GM10248 (cell line): Measurements from ENCODE around the gene SCN4A.
"Not testable (repeated sequence)": the region's sequence is repeated elsewhere in the genome, so short reads cannot be mapped to it uniquely, and the experiment has no call there.

ENCODE experiments used
- CTCF ChIA-PET: fragments of 300-600 bp; sonication (Branson Sonifier 250); formaldehyde crosslinking; extraction: SDS; loops from one replicate; lab custom pipeline; 2021; ENCODE audit warnings: antibody characterized with exemption; lab: Yijun Ruan, JAX
- POLR2A ChIA-PET: fragments of 350-650 bp; sonication (Branson Sonifier 250); formaldehyde crosslinking; extraction: SDS; loops from one replicate; lab custom pipeline; 2020; ENCODE audit warnings: antibody characterized with exemption; lab: Yijun Ruan, JAX
- DNase-seq: peaks from one replicate; pipeline ENCODE4 v3.0.0; 2012; ENCODE audit errors: extremely low spot score
- TF ChIP-seq, protein P1 (sequence below): IDR thresholded peaks from 2 replicates; pipeline ENCODE4 v1.5.1; 2012; ENCODE audit warnings: mild to moderate bottlenecking, low read depth; ENCODE audit errors: extremely low read depth, missing control alignments, control extremely low read depth

SCN4A gene

DNA sequence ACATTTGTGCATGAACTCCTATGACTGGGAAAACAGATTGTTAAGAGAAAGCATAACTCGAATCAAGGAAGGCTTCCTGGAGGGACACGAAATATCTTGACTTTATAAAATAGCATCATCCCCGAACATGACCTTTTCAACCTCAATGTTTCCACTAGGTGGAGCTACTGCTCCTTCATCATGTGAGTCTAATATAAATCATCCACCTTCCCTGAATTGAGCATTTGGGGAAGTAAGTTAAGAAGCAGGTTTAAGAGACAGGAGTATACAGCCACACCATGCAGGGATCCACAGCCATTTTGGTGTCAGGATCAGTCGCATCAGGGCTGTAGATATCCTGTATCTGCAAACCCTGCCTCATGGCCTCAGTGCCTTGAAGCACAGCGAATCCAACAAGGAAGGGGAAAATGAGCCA lies 68.9 kb downstream of the SCN4A start:
- POLR2A ChIA-PET, result not testable (repeated sequence)

GRCh38 chr17:63901971-63902370 lies 70.7 kb downstream of the SCN4A start:
- CTCF ChIA-PET, result interaction anchor here (0.7 to 6.8 kb wide), 9 partner anchors 8 to 516 kb away, joined by 3 to 51 read pairs (median 4); partner anchors contain the start of genes CSHL1 and GH1
- DNase-seq, POLR2A ChIA-PET: not testable (repeated sequence)

More for the DNA sequence above, 68.9 kb downstream of the SCN4A start:
- CTCF ChIA-PET, result interaction anchor here (0.8 to 6.8 kb wide), 14 partner anchors 9 to 227 kb away, joined by 3 to 51 read pairs (median 7); partner anchors contain the start of gene GH1
- DNase-seq, result not testable (repeated sequence)
- TF ChIP-seq, protein P1, sequence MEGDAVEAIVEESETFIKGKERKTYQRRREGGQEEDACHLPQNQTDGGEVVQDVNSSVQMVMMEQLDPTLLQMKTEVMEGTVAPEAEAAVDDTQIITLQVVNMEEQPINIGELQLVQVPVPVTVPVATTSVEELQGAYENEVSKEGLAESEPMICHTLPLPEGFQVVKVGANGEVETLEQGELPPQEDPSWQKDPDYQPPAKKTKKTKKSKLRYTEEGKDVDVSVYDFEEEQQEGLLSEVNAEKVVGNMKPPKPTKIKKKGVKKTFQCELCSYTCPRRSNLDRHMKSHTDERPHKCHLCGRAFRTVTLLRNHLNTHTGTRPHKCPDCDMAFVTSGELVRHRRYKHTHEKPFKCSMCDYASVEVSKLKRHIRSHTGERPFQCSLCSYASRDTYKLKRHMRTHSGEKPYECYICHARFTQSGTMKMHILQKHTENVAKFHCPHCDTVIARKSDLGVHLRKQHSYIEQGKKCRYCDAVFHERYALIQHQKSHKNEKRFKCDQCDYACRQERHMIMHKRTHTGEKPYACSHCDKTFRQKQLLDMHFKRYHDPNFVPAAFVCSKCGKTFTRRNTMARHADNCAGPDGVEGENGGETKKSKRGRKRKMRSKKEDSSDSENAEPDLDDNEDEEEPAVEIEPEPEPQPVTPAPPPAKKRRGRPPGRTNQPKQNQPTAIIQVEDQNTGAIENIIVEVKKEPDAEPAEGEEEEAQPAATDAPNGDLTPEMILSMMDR, result peak; percentile 7

GRCh38 chr17:63898899-63899798 lies 73.6 kb downstream of the SCN4A start:
- POLR2A ChIA-PET, DNase-seq: not testable (repeated sequence)
- CTCF ChIA-PET, result interaction anchor here (1.1 to 2.5 kb wide), 6 partner anchors 10 to 47 kb away, joined by 4 to 10 read pairs (median 6); no protein-coding TSS in a partner anchor

DNA sequence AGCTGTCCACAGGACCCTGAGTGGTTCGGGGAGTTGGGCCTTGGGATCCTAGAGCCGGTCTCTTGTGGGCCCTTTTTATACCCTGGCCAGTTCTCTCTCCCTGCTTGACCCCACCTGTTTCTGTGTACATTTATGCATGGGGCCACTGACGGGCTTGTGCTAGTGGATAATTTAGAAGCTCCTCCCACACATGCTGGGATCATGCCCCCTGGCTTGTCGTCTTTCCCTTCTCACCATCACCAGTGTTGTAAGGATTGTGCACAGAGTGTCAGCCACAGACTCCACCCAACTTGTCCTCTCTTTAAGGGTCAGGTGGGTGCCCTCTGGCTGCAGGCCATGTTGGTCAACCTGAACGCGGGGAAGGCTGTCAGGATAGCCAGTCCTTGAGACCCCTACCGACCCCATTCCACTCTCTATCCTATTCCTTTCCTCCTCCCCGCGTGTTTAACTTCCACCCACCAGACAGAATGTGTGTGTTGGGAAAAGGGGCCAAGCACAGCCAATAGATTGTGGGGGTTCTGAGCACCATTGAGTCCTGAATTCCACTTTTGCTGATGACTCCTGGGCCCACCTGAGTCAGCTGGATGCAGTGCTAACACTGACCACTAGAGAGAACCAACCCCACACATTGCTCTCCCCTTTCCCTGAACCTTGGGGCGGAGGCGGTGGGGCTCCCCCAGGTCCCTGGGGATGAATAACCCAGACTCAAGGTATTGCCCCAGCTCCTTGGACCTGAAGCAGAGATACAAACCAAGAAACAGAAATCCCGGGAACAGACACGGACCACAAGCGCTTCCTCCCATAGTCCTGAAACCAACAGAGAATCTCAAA lies 76.0 kb downstream of the SCN4A start, which contains the start of gene CSH1:
Gene CSH1, minus strand, starts transcription at position 51 of the 831 bp plus-strand sequence. CDS start 63 bp downstream, outside the sequence.
- POLR2A ChIA-PET, result not testable (repeated sequence)
- CTCF ChIA-PET, result interaction anchor here (0.7 to 2.5 kb wide), 2 partner anchors 16 to 50 kb away, joined by 6 to 10 read pairs; no protein-coding TSS in a partner anchor

DNA sequence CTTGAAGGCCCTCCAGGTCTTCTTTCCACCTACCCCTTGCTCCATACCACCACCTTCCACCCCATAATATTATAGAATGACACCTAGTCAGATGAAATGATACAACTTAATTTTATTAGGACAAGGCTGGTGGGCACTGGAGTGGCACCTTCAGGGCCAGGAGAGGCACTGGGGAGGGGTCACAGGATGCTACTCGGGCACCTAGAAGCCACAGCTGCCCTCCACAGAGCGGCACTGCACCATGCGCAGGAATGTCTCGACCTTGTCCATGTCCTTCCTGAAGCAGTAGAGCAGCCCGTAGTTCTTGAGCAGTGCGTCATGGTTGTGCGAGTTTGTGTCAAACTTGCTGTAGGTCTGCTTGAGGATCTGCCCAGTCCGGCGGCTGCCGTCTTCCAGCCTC lies 77.9 kb downstream of the SCN4A start:
- POLR2A ChIA-PET, CTCF ChIA-PET, DNase-seq: not testable (repeated sequence)

More for the DNA sequence above, 76.0 kb downstream of the SCN4A start, which contains the start of gene CSH1:
- not testable (repeated sequence) for DNase-seq

GRCh38 chr17:63894021-63894420 lies 78.7 kb downstream of the SCN4A start:
- DNase-seq, POLR2A ChIA-PET: not testable (repeated sequence)
- CTCF ChIA-PET, result interaction anchor here (1.0 kb wide), 1 partner anchor 12 kb away, joined by 3 read pairs; the partner anchor contains the start of gene GH2

DNA sequence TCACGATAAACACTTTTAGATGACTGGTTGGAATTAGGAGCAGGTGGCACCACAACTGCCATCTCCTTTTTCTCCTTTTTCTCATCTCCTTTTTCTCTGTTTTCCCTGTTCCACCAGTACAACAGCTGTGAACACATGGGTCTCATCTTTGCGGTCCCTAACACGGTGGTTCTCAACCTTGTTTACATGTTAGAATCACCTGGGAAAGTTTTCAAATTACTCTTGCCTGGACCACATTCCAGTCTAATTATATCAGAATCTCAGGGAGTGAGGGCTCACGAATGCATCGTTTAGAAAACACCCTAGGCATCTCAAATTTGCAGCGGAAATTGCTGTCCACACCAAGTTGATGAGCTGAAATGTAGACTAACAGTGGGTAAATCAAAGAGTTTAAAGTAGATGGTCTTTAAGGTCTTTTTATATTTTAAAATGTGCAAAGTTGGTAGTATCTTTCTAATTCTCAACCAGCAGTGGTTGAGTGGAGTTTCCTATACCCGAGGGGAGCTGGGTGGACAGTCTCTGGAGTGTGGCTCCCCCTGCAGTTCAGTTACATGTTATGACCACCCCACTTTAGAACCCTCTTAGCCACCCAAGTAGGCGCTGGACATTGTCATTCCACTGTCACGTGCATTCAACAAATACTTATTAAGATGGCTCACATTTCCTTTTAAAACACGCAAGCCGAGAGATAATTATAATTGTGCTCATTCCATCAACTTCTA lies 80.2 kb downstream of the SCN4A start:
- CTCF ChIA-PET, result interaction anchor here (1.0 to 2.3 kb wide), 4 partner anchors 26 to 64 kb away, joined by 3 to 5 read pairs (median 3); no protein-coding TSS in a partner anchor
- DNase-seq, POLR2A ChIA-PET: not testable (repeated sequence)

DNA sequence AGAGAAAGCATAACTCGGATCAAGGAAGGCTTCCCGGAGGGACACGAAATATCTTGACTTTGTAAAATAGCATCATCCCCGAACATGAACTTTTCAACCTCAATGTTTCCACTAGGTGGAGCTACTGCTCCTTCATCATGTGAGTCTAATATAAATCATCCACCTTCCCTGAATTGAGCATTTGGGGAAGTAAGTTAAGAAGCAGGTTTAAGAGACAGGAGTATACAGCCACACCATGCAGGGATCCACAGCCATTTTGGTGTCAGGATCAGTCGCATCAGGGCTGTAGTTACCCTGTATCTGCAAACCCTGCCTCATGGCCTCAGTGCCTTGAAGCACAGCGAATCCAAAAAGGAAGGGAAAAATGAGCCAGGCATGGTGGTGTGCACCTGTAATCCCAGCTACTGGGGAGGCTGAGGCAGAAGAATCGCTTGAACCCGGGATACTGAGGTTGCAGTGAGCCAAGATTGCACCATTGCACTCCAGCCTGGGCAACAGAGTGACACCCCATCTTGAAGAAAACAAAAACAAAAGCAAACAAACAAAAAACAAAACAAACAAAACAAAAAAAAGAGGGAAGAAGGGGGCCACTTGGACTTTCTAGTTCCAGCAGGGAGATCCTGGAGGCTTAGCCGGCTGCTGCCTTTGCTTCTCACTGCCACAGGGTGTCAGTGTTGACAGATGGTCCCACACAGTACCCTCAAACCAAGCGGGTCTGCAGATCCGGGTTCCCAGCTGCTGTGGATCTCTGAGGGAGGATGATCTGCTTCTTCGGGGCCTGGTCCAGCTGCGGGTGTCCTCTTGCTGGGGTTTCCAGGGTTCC lies 83.5 kb downstream of the SCN4A start:
- TF ChIP-seq, protein P1, result peak; percentile 42
- DNase-seq, POLR2A ChIA-PET: not testable (repeated sequence)
- CTCF ChIA-PET, result interaction anchor here (0.8 to 3.1 kb wide), 24 partner anchors 9 to 242 kb away, joined by 3 to 17 read pairs (median 4); partner anchors contain the start of genes CD79B, CSHL1, GH1 and GH2

More for the DNA sequence above, 80.2 kb downstream of the SCN4A start:
- TF ChIP-seq, protein P1, result peak; percentile 12
